ENCODE results near the gene POU1F1. TPM values are rescaled to one million over a fixed set of nuclear protein-coding genes. Genes with fewer than 3 reads are reported as not detected.

Gene POU1F1
- total and polyA plus RNA-seq, 2 of the 8 experiments (the other 6 are each of a cell fraction or from before 2014, with no cell fraction given) = not detected

GRCh38 chr3:87248831-87249230 lies 27.6 kb downstream of the POU1F1 start:
- FAIRE-seq (no peak), DNase-seq (ENCODE audit: low read depth in 1 of 2, low spot score in 2 of 2) (no peak)
- H2BK5ac ChIP-seq (ENCODE audit: low read depth, low read length) = no peak overlapping the region
- H3K4me2 ChIP-seq (ENCODE audit: insufficient read depth in 1 of 2, low read depth in 2 of 2, low read length in 2 of 2) = no peak overlapping the region
- peaks cover 0 to 1% (median 0%) of the 10 kb centered on the region in 4 experiments; a peak in 1 of 7 replicates for H3K27me3 ChIP-seq (replicated peaks in 1 of 4; ENCODE audit: control insufficient read depth in 3 of 4, extremely low read depth in 1 of 4, insufficient read depth in 3 of 4, low read length in 3 of 4)
- H3K9me3 ChIP-seq (ENCODE audit: insufficient read depth in 2 of 2, low read depth in 1 of 2, low read length in 1 of 2) = no peaks in the 10 kb centered on the region
- no peak overlapping the region for H3K14ac ChIP-seq (ENCODE audit: insufficient read length)
- no peak overlapping the region for H3K4me3 ChIP-seq (ENCODE audit: extremely low read depth in 1 of 4, insufficient read depth in 2 of 4, low read depth in 3 of 4, low read length in 4 of 4)
- H3K56ac ChIP-seq (replicated peaks; ENCODE audit: insufficient read length, low read depth, low read length) = no peak overlapping the region
- H2AFZ ChIP-seq (ENCODE audit: low read length) = no peak overlapping the region
- H2AK5ac ChIP-seq (ENCODE audit: low read depth, low read length) = no peak overlapping the region
- H4K8ac ChIP-seq (ENCODE audit: extremely low read depth, insufficient read depth, low read length) = no peak overlapping the region
- no peaks in the 10 kb centered on the region for H3K79me1 ChIP-seq (ENCODE audit: low read depth, low read length)
- no peak overlapping the region for H3K4ac ChIP-seq (replicated peaks; ENCODE audit: insufficient read length, low read depth, low read length)
- no peak overlapping the region for H4K91ac ChIP-seq (replicated peaks; ENCODE audit: insufficient read length, low read length)
- no peak overlapping the region for H2BK12ac ChIP-seq (ENCODE audit: low read depth, low read length)
- H3K23ac ChIP-seq (ENCODE audit: insufficient read length) = no peak overlapping the region
- CTCF ChIA-PET (ENCODE audit: partially characterized antibody) = interaction anchor here (0.7 to 1.8 kb wide), 3 partner anchors 12 to 102 kb away, joined by 3 to 4 read pairs (median 3); no protein-coding TSS in a partner anchor
- H3K4me1 ChIP-seq (replicated peaks in 1 of 4; ENCODE audit: control insufficient read depth in 3 of 4, insufficient read depth in 4 of 4, low read length in 3 of 4) = no peaks in the 10 kb centered on the region
- WGBS, 2 experiments (ENCODE audit: extremely low coverage in 1 of 2, insufficient coverage in 1 of 2, insufficient read length in 1 of 2, insufficient replicate concordance in 2 of 2, low coverage in 1 of 2, low lambda C conversion rate in 2 of 2, missing lambda C conversion rate in 1 of 2) = 100% methylated on average over 1 of the region's 1 CpG; no CpG with 5 or more reads in 1 of the 2 experiments
- H4K5ac ChIP-seq (ENCODE audit: insufficient read length, low read depth, low read length) = no peak overlapping the region
- POLR2A ChIA-PET (ENCODE audit: partially characterized antibody) = no interaction called here
- no peak overlapping the region for H2BK120ac ChIP-seq (replicated peaks; ENCODE audit: low read depth, low read length)
- no peak overlapping the region for H3K9ac ChIP-seq (replicated peaks in 1 of 4; ENCODE audit: extremely low read depth in 1 of 4, low read depth in 3 of 4, low read length in 3 of 4)
- H2BK20ac ChIP-seq (ENCODE audit: low read length) = no peak overlapping the region
- peaks cover 0 to 4% of the 10 kb centered on the region in 2 experiments; a peak in 1 of 4 replicates for H3K79me2 ChIP-seq (ENCODE audit: control insufficient read depth in 1 of 2, insufficient read depth in 2 of 2, low read length in 2 of 2)
- no peaks in the 10 kb centered on the region for H3K23me2 ChIP-seq (ENCODE audit: low read depth, low read length)
- H3K27ac ChIP-seq (ENCODE audit: low read depth, low read length) = no peak overlapping the region
- no peak overlapping the region for H2BK15ac ChIP-seq (ENCODE audit: low read length)
- H3K36me3 ChIP-seq (ENCODE audit: control insufficient read depth in 2 of 4, insufficient read depth in 4 of 4, low read length in 3 of 4) = peaks cover 0 to 47% (median 10%) of the 10 kb centered on the region in 4 experiments; a peak in 5 of 8 replicates
- no peak overlapping the region for H3K18ac ChIP-seq (ENCODE audit: extremely low read depth, low read length)
- H4K20me1 ChIP-seq (replicated peaks in 1 of 2; ENCODE audit: control insufficient read depth in 1 of 2, insufficient read depth in 2 of 2, low read length in 2 of 2) = no peaks in the 10 kb centered on the region
- TF ChIP-seq, protein P1, sequence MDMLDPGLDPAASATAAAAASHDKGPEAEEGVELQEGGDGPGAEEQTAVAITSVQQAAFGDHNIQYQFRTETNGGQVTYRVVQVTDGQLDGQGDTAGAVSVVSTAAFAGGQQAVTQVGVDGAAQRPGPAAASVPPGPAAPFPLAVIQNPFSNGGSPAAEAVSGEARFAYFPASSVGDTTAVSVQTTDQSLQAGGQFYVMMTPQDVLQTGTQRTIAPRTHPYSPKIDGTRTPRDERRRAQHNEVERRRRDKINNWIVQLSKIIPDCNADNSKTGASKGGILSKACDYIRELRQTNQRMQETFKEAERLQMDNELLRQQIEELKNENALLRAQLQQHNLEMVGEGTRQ (IDR thresholded peaks at IDR 0.05; ENCODE audit: low read length) = no peak
- TF ChIP-seq KDM5A (IDR thresholded peaks at IDR 0.05; ENCODE audit: low read length) = no peak
- no peak for TF ChIP-seq SUZ12 (IDR thresholded peaks at IDR 0.05; ENCODE audit: low read length)
- TF ChIP-seq CHD1 (IDR thresholded peaks at IDR 0.05; ENCODE audit: low read depth, low read length) = no peak
- no peak for TF ChIP-seq TBP (IDR thresholded peaks at IDR 0.05; ENCODE audit: low read depth, low read length)
- no peak for TF ChIP-seq BRCA1 (IDR thresholded peaks at IDR 0.05; ENCODE audit: low read depth, low read length)
- TF ChIP-seq CEBPB (IDR thresholded peaks at IDR 0.05; ENCODE audit: low read depth, low read length) = no peak
- TF ChIP-seq RFX5 (IDR thresholded peaks at IDR 0.05; ENCODE audit: borderline replicate concordance, low read depth, low read length) = no peak
- TF ChIP-seq, protein P2, sequence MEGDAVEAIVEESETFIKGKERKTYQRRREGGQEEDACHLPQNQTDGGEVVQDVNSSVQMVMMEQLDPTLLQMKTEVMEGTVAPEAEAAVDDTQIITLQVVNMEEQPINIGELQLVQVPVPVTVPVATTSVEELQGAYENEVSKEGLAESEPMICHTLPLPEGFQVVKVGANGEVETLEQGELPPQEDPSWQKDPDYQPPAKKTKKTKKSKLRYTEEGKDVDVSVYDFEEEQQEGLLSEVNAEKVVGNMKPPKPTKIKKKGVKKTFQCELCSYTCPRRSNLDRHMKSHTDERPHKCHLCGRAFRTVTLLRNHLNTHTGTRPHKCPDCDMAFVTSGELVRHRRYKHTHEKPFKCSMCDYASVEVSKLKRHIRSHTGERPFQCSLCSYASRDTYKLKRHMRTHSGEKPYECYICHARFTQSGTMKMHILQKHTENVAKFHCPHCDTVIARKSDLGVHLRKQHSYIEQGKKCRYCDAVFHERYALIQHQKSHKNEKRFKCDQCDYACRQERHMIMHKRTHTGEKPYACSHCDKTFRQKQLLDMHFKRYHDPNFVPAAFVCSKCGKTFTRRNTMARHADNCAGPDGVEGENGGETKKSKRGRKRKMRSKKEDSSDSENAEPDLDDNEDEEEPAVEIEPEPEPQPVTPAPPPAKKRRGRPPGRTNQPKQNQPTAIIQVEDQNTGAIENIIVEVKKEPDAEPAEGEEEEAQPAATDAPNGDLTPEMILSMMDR (IDR thresholded peaks at IDR 0.05; ENCODE audit: control extremely low read depth in 1 of 3, insufficient read depth in 1 of 3, low read depth in 1 of 3, low read length in 3 of 3) = no peak
- no peak for TF ChIP-seq RXRA (IDR thresholded peaks at IDR 0.05; ENCODE audit: insufficient read depth, low read depth, low read length)
